H9 (cell line): Measurements from ENCODE around the gene CADPS. TPM values are rescaled to one million over a fixed set of nuclear protein-coding genes. Genes with fewer than 3 reads are reported as not detected.

ENCODE experiments used
- DNase-seq: peaks from one replicate; pipeline ENCODE4 v3.0.0-alpha.2; 2017
- H2AFZ ChIP-seq: one replicate; pipeline ENCODE4 v1.6.1; 2013; ENCODE audit warnings: mild to moderate bottlenecking, low read length, control low read depth, moderate library complexity
- H2AK5ac ChIP-seq: 2 replicates; pipeline ENCODE4 v1.6.1; 2013; ENCODE audit warnings: low read length, control low read depth, mixed read lengths; ENCODE audit not compliant: insufficient read length
- H2BK120ac ChIP-seq: one replicate; pipeline ENCODE4 v1.6.1; 2013; ENCODE audit warnings: low read depth, mild to moderate bottlenecking, low read length, control low read depth, inconsistent platforms; ENCODE audit not compliant: poor library complexity, severe bottlenecking
- H2BK12ac ChIP-seq: 2 replicates; pipeline ENCODE4 v1.6.1; 2013; ENCODE audit warnings: low read length, control low read depth, mixed read lengths, low read depth; ENCODE audit not compliant: insufficient read length
- H2BK15ac ChIP-seq: 2 replicates; pipeline ENCODE4 v1.6.1; 2013; ENCODE audit warnings: low read depth, low read length, control low read depth
- H2BK20ac ChIP-seq: one replicate; pipeline ENCODE4 v1.6.1; 2013; ENCODE audit warnings: low read depth, mild to moderate bottlenecking, low read length, control low read depth, inconsistent platforms; ENCODE audit not compliant: poor library complexity, severe bottlenecking
- H2BK5ac ChIP-seq: 2 replicates; pipeline ENCODE4 v1.6.1; 2013; ENCODE audit warnings: low read length, control low read depth, mixed read lengths; ENCODE audit not compliant: insufficient read length
- H3K14ac ChIP-seq: 2 replicates; pipeline ENCODE4 v1.6.1; 2013; ENCODE audit warnings: low read length, control low read depth; ENCODE audit not compliant: insufficient read depth
- H3K18ac ChIP-seq: 2 replicates; pipeline ENCODE4 v1.6.1; 2013; ENCODE audit warnings: low read depth, mild to moderate bottlenecking, mixed read lengths, low read length, control low read depth; ENCODE audit not compliant: insufficient read length
- H3K23ac ChIP-seq: 2 replicates; pipeline ENCODE4 v1.6.1; 2013; ENCODE audit warnings: low read length, control low read depth, mixed read lengths, low read depth; ENCODE audit not compliant: insufficient read length
- H3K23me2 ChIP-seq: 2 replicates; pipeline ENCODE4 v1.6.1; 2013; ENCODE audit warnings: low read depth, mild to moderate bottlenecking, mixed read lengths, low read length, control low read depth; ENCODE audit not compliant: insufficient read length, poor library complexity, severe bottlenecking
- H3K27ac ChIP-seq: 2 replicates; pipeline ENCODE4 v1.5.1; 2013; ENCODE audit warnings: low read length, control low read depth, mixed read lengths, low read depth; ENCODE audit not compliant: insufficient read length
- H3K27me3 ChIP-seq: 2 replicates; pipeline ENCODE4 v1.6.1; 2013; ENCODE audit warnings: low read length, control low read depth, inconsistent platforms; ENCODE audit not compliant: insufficient read depth
- H3K4ac ChIP-seq: 2 replicates; pipeline ENCODE4 v1.6.1; 2013; ENCODE audit warnings: low read depth, mild to moderate bottlenecking, control low read depth, inconsistent platforms, low read length, moderate library complexity
- H3K4me1 ChIP-seq: 2 replicates; pipeline ENCODE4 v1.6.1; 2013; ENCODE audit warnings: low read length, control low read depth, inconsistent platforms; ENCODE audit not compliant: insufficient read depth
- H3K4me2 ChIP-seq: 2 replicates; pipeline ENCODE4 v1.6.1; 2013; ENCODE audit warnings: low read length, control low read depth, mixed read lengths; ENCODE audit not compliant: insufficient read length, insufficient read depth
- H3K56ac ChIP-seq: 2 replicates; pipeline ENCODE4 v1.6.1; 2013; ENCODE audit warnings: low read depth, mild to moderate bottlenecking, mixed read lengths, low read length, control low read depth; ENCODE audit not compliant: insufficient read length
- H3K79me1 ChIP-seq: 2 replicates; pipeline ENCODE4 v1.6.1; 2013; ENCODE audit warnings: low read depth, mild to moderate bottlenecking, moderate library complexity, low read length, control low read depth, inconsistent platforms; ENCODE audit not compliant: insufficient read depth, poor library complexity, severe bottlenecking
- H3K79me2 ChIP-seq: 2 replicates; pipeline ENCODE4 v1.6.1; 2013; ENCODE audit warnings: low read length, control low read depth, inconsistent platforms; ENCODE audit not compliant: insufficient read depth
- H3K9ac ChIP-seq: 2 replicates; pipeline ENCODE4 v1.6.1; 2013; ENCODE audit warnings: low read length, control low read depth, mixed read lengths; ENCODE audit not compliant: insufficient read length; ENCODE audit errors: extremely low read depth
- H3K9me3 ChIP-seq: one replicate; pipeline ENCODE4 v1.6.1; 2013; ENCODE audit warnings: low read depth, low read length, inconsistent platforms; ENCODE audit not compliant: control insufficient read depth
- H3T11ph ChIP-seq: one replicate; pipeline ENCODE4 v1.6.1; 2013; ENCODE audit warnings: mild to moderate bottlenecking, low read length, control low read depth, inconsistent platforms
- H4K20me1 ChIP-seq: one replicate; pipeline ENCODE4 v1.6.1; 2013; ENCODE audit not compliant: control insufficient read depth, insufficient read length, insufficient read depth
- H4K5ac ChIP-seq: 2 replicates; pipeline ENCODE4 v1.6.1; 2013; ENCODE audit warnings: low read depth, mild to moderate bottlenecking, mixed read lengths, low read length, control low read depth; ENCODE audit not compliant: insufficient read length
- H4K8ac ChIP-seq: replicated peaks from 2 replicates; pipeline ENCODE4 v1.6.1; 2013; ENCODE audit warnings: low read length, control low read depth, mixed read lengths, low read depth; ENCODE audit not compliant: insufficient read length
- H4K91ac ChIP-seq: 2 replicates; pipeline ENCODE4 v1.6.1; 2013; ENCODE audit warnings: low read depth, mild to moderate bottlenecking, moderate library complexity, mixed read lengths, low read length, control low read depth; ENCODE audit not compliant: insufficient read length
- H3K27ac Mint-ChIP-seq, 3 experiments: 2 replicates in 2 of 3; 3 replicates in 1 of 3; pipeline ENCODE4 v1.8.0; 2020 to 2021; ENCODE audit warnings: mixed read lengths in 3 of 3, mild to moderate bottlenecking in 1 of 3, moderate library complexity in 1 of 3
- H3K27me3 Mint-ChIP-seq: 2 replicates; pipeline ENCODE4 v1.8.0; 2021; ENCODE audit warnings: low read depth, mild to moderate bottlenecking, moderate library complexity, mixed read lengths
- H3K36me3 Mint-ChIP-seq, 3 experiments: 2 replicates in 2 of 3; 3 replicates in 1 of 3; pipeline ENCODE4 v1.8.0; 2020 to 2021; ENCODE audit warnings: low read depth in 3 of 3, mixed read lengths in 3 of 3; ENCODE audit not compliant: insufficient read depth in 1 of 3
- H3K4me1 Mint-ChIP-seq, 2 experiments: 2 replicates each; pipeline ENCODE4 v1.8.0; 2020; ENCODE audit warnings: mixed read lengths in 2 of 2
- H3K4me3 Mint-ChIP-seq, 2 experiments: 2 replicates in 1 of 2; 3 replicates in 1 of 2; pipeline ENCODE4 v1.8.0; 2020 to 2021; ENCODE audit warnings: mild to moderate bottlenecking in 2 of 2, mixed read lengths in 2 of 2, moderate library complexity in 1 of 2
- H3K9me3 Mint-ChIP-seq, 2 experiments: 2 replicates in 1 of 2; 3 replicates in 1 of 2; pipeline ENCODE4 v1.8.0; 2020; ENCODE audit warnings: mild to moderate bottlenecking in 2 of 2, mixed read lengths in 2 of 2, moderate library complexity in 1 of 2
- CTCF ChIP-seq: fragments of 200-600 bp; sonication (generic); conservative IDR thresholded peaks from 3 replicates; pipeline ENCODE4 v1.8.0; 2021; ENCODE audit warnings: antibody characterized with exemption, mild to moderate bottlenecking
- WGBS: extraction: QIAGEN DNeasy Blood & Tissue Kit; methylation state at CpG from one replicate; pipeline ENCODE4 v1.1.7; 2013; ENCODE audit warnings: missing lambda C conversion rate, low lambda C conversion rate, mixed read lengths; ENCODE audit not compliant: insufficient read length; ENCODE audit errors: extremely low coverage; 5-methylcytosine and 5-hydroxymethylcytosine counted together
- total RNA-seq: library from RNA; stranded (reverse); gene quantifications from 2 replicates; pipeline ENCODE4 v1.2.1, GENCODE V29; 2021

CADPS gene
- total RNA-seq, 1 experiment from 2014 or later: 6.6 TPM

GRCh38 chr3:62405135-62405534 lies 470.1 kb downstream of the CADPS start:
- TF ChIP-seq CTCF: no peak
- Histone ChIP-seq H3K27me3 (no peaks in the 10 kb centered on the region), H3T11ph (no peak overlapping the region), H3K9ac (no peak overlapping the region), H3K23me2 (no peaks in the 10 kb centered on the region), H2AFZ (no peak overlapping the region), H4K8ac (no peak overlapping the region), H3K23ac (no peak overlapping the region), H3K4ac (no peak overlapping the region), H3K79me2 (no peaks in the 10 kb centered on the region), H4K5ac (no peak overlapping the region), H2AK5ac (no peak overlapping the region), H3K14ac (no peak overlapping the region), H3K9me3 (no peaks in the 10 kb centered on the region), H3K27ac (no peak overlapping the region), H3K18ac (no peak overlapping the region), H2BK12ac (no peak overlapping the region), H2BK15ac (no peak overlapping the region), H4K91ac (no peak overlapping the region), H2BK20ac (no peak overlapping the region), H3K56ac (no peak overlapping the region), H3K4me1 (no peaks in the 10 kb centered on the region), H3K79me1 (no peaks in the 10 kb centered on the region), H3K4me2 (no peak overlapping the region), H2BK120ac (no peak overlapping the region), H2BK5ac (no peak overlapping the region), H4K20me1 (no peaks in the 10 kb centered on the region)
- Mint-ChIP-seq H3K4me3 (no peak overlapping the region), H3K4me1 (peaks cover 0 to 8% of the 10 kb centered on the region in 2 experiments; a peak in 1 of 4 replicates), H3K36me3 (no peaks in the 10 kb centered on the region), H3K9me3 (no peaks in the 10 kb centered on the region), H3K27ac (no peak overlapping the region), H3K27me3 (peaks cover 49% of the 10 kb centered on the region)
- no peak for DNase-seq
- WGBS: no CpG with 5 or more reads among the region's 6 CpGs
